Suprapubic skin (tissue), 3 donors: ENCODE results near the gene FASN.
"Not testable (repeated sequence)": the region's sequence is repeated elsewhere in the genome, so short reads cannot be mapped to it uniquely, and the experiment has no call there.

Source experiments
- EP300 ChIP-seq: sonication (generic); formaldehyde crosslinking; IDR thresholded peaks from one replicate; pipeline ENCODE4 v1.6.1; 2017; ENCODE audit warnings: antibody characterized with exemption
- TF ChIP-seq, protein P1 (sequence below), 2 donors: fragments of 200-600 bp in 1 of 2; fragments of 450-650 bp in 1 of 2; sonication (generic) in 1 of 2; IDR thresholded peaks; one replicate each; pipeline ENCODE4 v1.5.1; 2016 to 2019; ENCODE audit warnings: antibody characterized with exemption in 2 of 2, mild to moderate bottlenecking in 1 of 2, moderate library complexity in 1 of 2

DNA sequence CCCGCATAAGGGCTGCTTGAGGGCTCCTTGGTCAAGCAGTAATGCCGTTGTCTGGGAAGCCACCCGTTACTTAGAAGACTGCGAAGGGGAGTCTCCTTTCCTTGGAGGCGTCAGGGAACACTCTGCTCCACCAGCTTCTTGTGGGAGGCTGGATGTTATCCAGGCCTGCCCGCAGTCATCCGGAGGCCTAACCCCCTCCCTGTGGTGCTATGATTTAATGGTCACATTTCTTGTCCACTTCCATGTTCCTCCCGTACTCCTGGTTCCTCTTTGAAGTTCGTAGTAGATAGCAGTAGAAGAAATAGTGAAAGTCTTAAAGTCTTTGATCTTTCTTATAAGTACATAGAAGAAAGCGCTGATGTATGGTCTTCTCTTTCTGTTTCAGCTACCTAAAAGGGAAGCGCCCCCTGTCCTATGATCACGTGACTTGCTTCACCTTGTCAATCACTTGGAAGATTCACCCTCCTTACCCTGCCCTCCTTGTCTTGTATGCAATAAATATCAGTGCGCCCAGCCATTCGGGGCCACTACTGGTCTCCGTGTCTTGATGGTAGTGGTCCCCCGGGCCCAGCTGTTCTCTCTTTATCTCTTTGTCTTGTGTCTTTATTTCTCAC is 59.1 kb downstream of the FASN start:
- TF ChIP-seq, protein P1, sequence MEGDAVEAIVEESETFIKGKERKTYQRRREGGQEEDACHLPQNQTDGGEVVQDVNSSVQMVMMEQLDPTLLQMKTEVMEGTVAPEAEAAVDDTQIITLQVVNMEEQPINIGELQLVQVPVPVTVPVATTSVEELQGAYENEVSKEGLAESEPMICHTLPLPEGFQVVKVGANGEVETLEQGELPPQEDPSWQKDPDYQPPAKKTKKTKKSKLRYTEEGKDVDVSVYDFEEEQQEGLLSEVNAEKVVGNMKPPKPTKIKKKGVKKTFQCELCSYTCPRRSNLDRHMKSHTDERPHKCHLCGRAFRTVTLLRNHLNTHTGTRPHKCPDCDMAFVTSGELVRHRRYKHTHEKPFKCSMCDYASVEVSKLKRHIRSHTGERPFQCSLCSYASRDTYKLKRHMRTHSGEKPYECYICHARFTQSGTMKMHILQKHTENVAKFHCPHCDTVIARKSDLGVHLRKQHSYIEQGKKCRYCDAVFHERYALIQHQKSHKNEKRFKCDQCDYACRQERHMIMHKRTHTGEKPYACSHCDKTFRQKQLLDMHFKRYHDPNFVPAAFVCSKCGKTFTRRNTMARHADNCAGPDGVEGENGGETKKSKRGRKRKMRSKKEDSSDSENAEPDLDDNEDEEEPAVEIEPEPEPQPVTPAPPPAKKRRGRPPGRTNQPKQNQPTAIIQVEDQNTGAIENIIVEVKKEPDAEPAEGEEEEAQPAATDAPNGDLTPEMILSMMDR (IDR thresholded peaks at IDR 0.05) = not testable (repeated sequence)
- not testable (repeated sequence) for TF ChIP-seq EP300
